NCI-H2029 treated with DMSO at 0.1 percent for 48 hours (cell line): ENCODE measurements around the gene CD8B2.
"Not testable (repeated sequence)": the region's sequence is repeated elsewhere in the genome, so short reads cannot be mapped to it uniquely, and the experiment has no call there.

Source experiments
- DNase-seq: peaks from one replicate; lab custom pipeline; 2025; lab: John Stamatoyannopoulos, UW

The CD8B2 gene

GRCh38 chr2:106551417-106552130, 64.4 kb downstream of the CD8B2 start:
- no peak for DNase-seq

- no peak for DNase-seq
These were observed 65.8 kb downstream of the CD8B2 start for GRCh38 chr2:106552921-106553320.

GRCh38 chr2:106553321-106553720, 66.2 kb downstream of the CD8B2 start:
- no peak for DNase-seq

- DNase-seq: no peak
These were observed 67.2 kb downstream of the CD8B2 start for GRCh38 chr2:106554411-106554810.

- DNase-seq: no peak
These were observed 67.9 kb downstream of the CD8B2 start for GRCh38 chr2:106555053-106555452.

GRCh38 chr2:106559786-106560185, 72.6 kb downstream of the CD8B2 start:
- DNase-seq: not testable (repeated sequence)

- DNase-seq: no peak
These were observed 73.6 kb downstream of the CD8B2 start for GRCh38 chr2:106560773-106561172.

GRCh38 chr2:106561356-106561755, 74.2 kb downstream of the CD8B2 start:
- DNase-seq: peak; percentile 67

- DNase-seq: no peak
These were observed 74.6 kb downstream of the CD8B2 start for GRCh38 chr2:106561803-106562202.

GRCh38 chr2:106562268-106563186, 75.4 kb downstream of the CD8B2 start:
- DNase-seq: no peak

- DNase-seq: no peak
These were observed 76.0 kb downstream of the CD8B2 start for GRCh38 chr2:106563195-106563594.

GRCh38 chr2:106565599-106565998, 78.4 kb downstream of the CD8B2 start:
- DNase-seq: no peak

- no peak for DNase-seq
These were observed 78.9 kb downstream of the CD8B2 start for GRCh38 chr2:106566050-106566449.

- DNase-seq: not testable (repeated sequence)
These were observed 79.3 kb downstream of the CD8B2 start for GRCh38 chr2:106566484-106566883.

- DNase-seq: no peak
These were observed 83.2 kb downstream of the CD8B2 start for GRCh38 chr2:106570316-106570715.
